ENCODE results near the gene MYLK. TPM values are rescaled to one million over a fixed set of nuclear protein-coding genes. Genes with fewer than 3 reads are reported as not detected.
A peak's percentile ranks its signal among the peaks of the same experiment; 100 is the strongest.
"Not testable (repeated sequence)": the region's sequence is repeated elsewhere in the genome, so short reads cannot be mapped to it uniquely, and the experiment has no call there.

The MYLK gene
- polyA plus RNA-seq, 1 donor, result 296 TPM

GRCh38 chr3:123720638-123721037 lies 163.5 kb downstream of the MYLK start:
- Histone ChIP-seq H3K9me3 (ENCODE audit: control insufficient read depth, low read depth, low read length) (no peaks in the 10 kb centered on the region), H3K36me3 (ENCODE audit: control insufficient read depth, insufficient read depth, low read length) (no peaks in the 10 kb centered on the region), H3K4me1 (ENCODE audit: control insufficient read depth, insufficient read depth, low read length) (no peaks in the 10 kb centered on the region), H3K27ac (ENCODE audit: low read length) (peak overlapping the region; percentile 62), H3K27me3 (ENCODE audit: control insufficient read depth, insufficient read depth, low read length) (no peaks in the 10 kb centered on the region), H3K4me3 (ENCODE audit: low read length) (no peak overlapping the region)
- WGBS (ENCODE audit: insufficient coverage, low lambda C conversion rate), result 100% methylated on average over 1 of the region's 6 CpGs
- no peak for DNase-seq

DNA sequence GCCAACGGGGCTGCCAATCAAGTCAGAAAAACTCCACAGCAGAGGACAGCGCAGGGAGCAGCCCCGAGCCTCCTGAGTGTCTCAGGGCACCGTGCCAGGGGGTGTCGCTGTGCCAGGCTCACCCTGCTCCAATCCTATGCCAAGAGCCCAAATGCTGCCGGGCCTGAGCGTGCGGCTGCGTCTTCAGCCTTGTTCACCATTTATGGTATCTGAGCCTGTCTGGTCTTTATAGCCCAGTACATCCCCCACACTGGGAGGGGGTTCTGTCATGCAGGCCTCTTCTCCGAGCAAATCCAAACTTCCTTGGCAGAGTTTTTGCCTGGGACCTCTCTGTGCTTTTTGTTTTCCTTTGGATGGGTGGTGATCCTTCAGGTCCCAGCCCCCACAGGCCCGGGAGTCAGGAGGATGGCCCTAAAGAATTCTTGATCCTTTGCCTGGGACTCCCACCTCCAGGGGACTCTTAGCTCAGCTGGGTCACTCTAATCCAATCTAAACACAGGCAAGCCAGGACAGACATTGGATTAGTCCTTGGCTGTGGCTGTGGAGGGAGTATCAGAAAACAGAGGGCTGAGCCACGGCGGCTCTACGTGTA lies 164.2 kb downstream of the MYLK start:
- Histone ChIP-seq H3K36me3 (ENCODE audit: control insufficient read depth, insufficient read depth, low read length) (no peaks in the 10 kb centered on the region), H3K4me3 (ENCODE audit: low read length) (no peak overlapping the region), H3K27me3 (ENCODE audit: control insufficient read depth, insufficient read depth, low read length) (no peaks in the 10 kb centered on the region), H3K4me1 (ENCODE audit: control insufficient read depth, insufficient read depth, low read length) (no peaks in the 10 kb centered on the region), H3K9me3 (ENCODE audit: control insufficient read depth, low read depth, low read length) (no peaks in the 10 kb centered on the region), H3K27ac (ENCODE audit: low read length) (peak overlapping the region; percentile 62)
- peak; percentile 31 to 35 for DNase-seq
- WGBS (ENCODE audit: insufficient coverage, low lambda C conversion rate), result no CpG with 5 or more reads among the region's 14 CpGs

- no CpG with 5 or more reads among the region's 15 CpGs for WGBS (ENCODE audit: insufficient coverage, low lambda C conversion rate)
- H3K27me3 ChIP-seq (ENCODE audit: control insufficient read depth, insufficient read depth, low read length); H3K4me1 ChIP-seq (ENCODE audit: control insufficient read depth, insufficient read depth, low read length); H3K9me3 ChIP-seq (ENCODE audit: control insufficient read depth, low read depth, low read length); H3K36me3 ChIP-seq (ENCODE audit: control insufficient read depth, insufficient read depth, low read length); H3K4me3 ChIP-seq (ENCODE audit: low read length): not testable (repeated sequence)
- H3K27ac ChIP-seq (ENCODE audit: low read length), result peak overlapping the region; percentile 48
- peak; percentile 44 to 69 for DNase-seq
These were observed 164.9 kb downstream of the MYLK start for GRCh38 chr3:123719061-123719756.

- DNase-seq, result no peak
- no peaks in the 10 kb centered on the region for H3K9me3 ChIP-seq (ENCODE audit: control insufficient read depth, low read depth, low read length)
- no peaks in the 10 kb centered on the region for H3K4me1 ChIP-seq (ENCODE audit: control insufficient read depth, insufficient read depth, low read length)
- WGBS (ENCODE audit: insufficient coverage, low lambda C conversion rate), result 100% methylated on average over 2 of the region's 5 CpGs
- H3K27ac ChIP-seq (ENCODE audit: low read length), result no peak overlapping the region
- no peaks in the 10 kb centered on the region for H3K36me3 ChIP-seq (ENCODE audit: control insufficient read depth, insufficient read depth, low read length)
- H3K4me3 ChIP-seq (ENCODE audit: low read length), result no peak overlapping the region
- no peaks in the 10 kb centered on the region for H3K27me3 ChIP-seq (ENCODE audit: control insufficient read depth, insufficient read depth, low read length)
These were observed 166.0 kb downstream of the MYLK start for GRCh38 chr3:123718108-123718507.

- not testable (repeated sequence) for H3K9me3 ChIP-seq (ENCODE audit: control insufficient read depth, low read depth, low read length); DNase-seq; H3K27me3 ChIP-seq (ENCODE audit: control insufficient read depth, insufficient read depth, low read length); H3K4me3 ChIP-seq (ENCODE audit: low read length); H3K36me3 ChIP-seq (ENCODE audit: control insufficient read depth, insufficient read depth, low read length); H3K27ac ChIP-seq (ENCODE audit: low read length); H3K4me1 ChIP-seq (ENCODE audit: control insufficient read depth, insufficient read depth, low read length)
- WGBS (ENCODE audit: insufficient coverage, low lambda C conversion rate), result no CpG with 5 or more reads among the region's 2 CpGs
These were observed 166.7 kb downstream of the MYLK start for GRCh38 chr3:123717451-123717850.

- Histone ChIP-seq H3K36me3 (ENCODE audit: control insufficient read depth, insufficient read depth, low read length) (no peaks in the 10 kb centered on the region), H3K4me3 (ENCODE audit: low read length) (no peak overlapping the region), H3K4me1 (ENCODE audit: control insufficient read depth, insufficient read depth, low read length) (no peaks in the 10 kb centered on the region), H3K9me3 (ENCODE audit: control insufficient read depth, low read depth, low read length) (no peaks in the 10 kb centered on the region), H3K27ac (ENCODE audit: low read length) (no peak overlapping the region), H3K27me3 (ENCODE audit: control insufficient read depth, insufficient read depth, low read length) (no peaks in the 10 kb centered on the region)
- no peak for DNase-seq
- WGBS (ENCODE audit: insufficient coverage, low lambda C conversion rate), result no CpG with 5 or more reads among the region's 4 CpGs
These were observed 167.7 kb downstream of the MYLK start for GRCh38 chr3:123716411-123716810.

- Histone ChIP-seq H3K27me3 (ENCODE audit: control insufficient read depth, insufficient read depth, low read length) (no peaks in the 10 kb centered on the region), H3K36me3 (ENCODE audit: control insufficient read depth, insufficient read depth, low read length) (no peaks in the 10 kb centered on the region), H3K4me3 (ENCODE audit: low read length) (no peak overlapping the region), H3K4me1 (ENCODE audit: control insufficient read depth, insufficient read depth, low read length) (no peaks in the 10 kb centered on the region), H3K9me3 (ENCODE audit: control insufficient read depth, low read depth, low read length) (no peaks in the 10 kb centered on the region), H3K27ac (ENCODE audit: low read length) (no peak overlapping the region)
- WGBS (ENCODE audit: insufficient coverage, low lambda C conversion rate), result no CpG with 5 or more reads among the region's 8 CpGs
- DNase-seq, result no peak
These were observed 170.9 kb downstream of the MYLK start for GRCh38 chr3:123713211-123713610.

- no CpG with 5 or more reads among the region's 14 CpGs for WGBS (ENCODE audit: insufficient coverage, low lambda C conversion rate)
- Histone ChIP-seq H3K27ac (ENCODE audit: low read length) (no peak overlapping the region), H3K4me3 (ENCODE audit: low read length) (no peak overlapping the region), H3K9me3 (ENCODE audit: control insufficient read depth, low read depth, low read length) (no peaks in the 10 kb centered on the region), H3K4me1 (ENCODE audit: control insufficient read depth, insufficient read depth, low read length) (no peaks in the 10 kb centered on the region), H3K27me3 (ENCODE audit: control insufficient read depth, insufficient read depth, low read length) (no peaks in the 10 kb centered on the region), H3K36me3 (ENCODE audit: control insufficient read depth, insufficient read depth, low read length) (no peaks in the 10 kb centered on the region)
- DNase-seq, result no peak
These were observed 171.9 kb downstream of the MYLK start for GRCh38 chr3:123712077-123712860.

- no peaks in the 10 kb centered on the region for H3K4me1 ChIP-seq (ENCODE audit: control insufficient read depth, insufficient read depth, low read length)
- no peak overlapping the region for H3K27ac ChIP-seq (ENCODE audit: low read length)
- H3K9me3 ChIP-seq (ENCODE audit: control insufficient read depth, low read depth, low read length), result no peaks in the 10 kb centered on the region
- no CpG with 5 or more reads among the region's 3 CpGs for WGBS (ENCODE audit: insufficient coverage, low lambda C conversion rate)
- no peaks in the 10 kb centered on the region for H3K27me3 ChIP-seq (ENCODE audit: control insufficient read depth, insufficient read depth, low read length)
- H3K36me3 ChIP-seq (ENCODE audit: control insufficient read depth, insufficient read depth, low read length), result no peaks in the 10 kb centered on the region
- DNase-seq, result no peak
- H3K4me3 ChIP-seq (ENCODE audit: low read length), result no peak overlapping the region
These were observed 172.8 kb downstream of the MYLK start for GRCh38 chr3:123711356-123711755.

DNA sequence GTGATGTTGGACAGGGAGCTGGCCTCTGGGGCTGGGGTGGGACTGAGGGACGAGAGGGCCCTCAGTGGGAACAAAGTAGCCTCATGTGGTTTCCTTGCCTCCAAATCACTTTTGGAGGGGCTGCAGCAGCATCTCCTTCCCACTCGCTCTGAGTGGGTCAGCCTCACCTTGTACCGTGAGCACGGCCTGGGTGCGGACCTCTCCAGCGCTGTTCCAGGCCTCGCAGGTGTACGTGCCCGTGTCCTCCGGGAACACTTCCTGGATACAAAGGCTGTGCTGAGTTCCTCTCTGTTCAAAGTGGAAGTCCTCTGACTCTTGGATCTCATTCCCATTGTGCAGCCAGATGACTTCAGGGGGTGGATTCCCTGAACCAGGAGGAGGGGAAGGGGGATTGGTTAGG lies 175.6 kb downstream of the MYLK start:
- WGBS (ENCODE audit: insufficient coverage, low lambda C conversion rate), result no CpG with 5 or more reads among the region's 10 CpGs
- H3K27me3 ChIP-seq (ENCODE audit: control insufficient read depth, insufficient read depth, low read length), result no peaks in the 10 kb centered on the region
- no peak for DNase-seq
- no peaks in the 10 kb centered on the region for H3K9me3 ChIP-seq (ENCODE audit: control insufficient read depth, low read depth, low read length)
- no peak overlapping the region for H3K27ac ChIP-seq (ENCODE audit: low read length)
- no peaks in the 10 kb centered on the region for H3K36me3 ChIP-seq (ENCODE audit: control insufficient read depth, insufficient read depth, low read length)
- H3K4me1 ChIP-seq (ENCODE audit: control insufficient read depth, insufficient read depth, low read length), result no peaks in the 10 kb centered on the region
- no peak overlapping the region for H3K4me3 ChIP-seq (ENCODE audit: low read length)
